Activated CD8-positive, alpha-beta T cell treated with anti-CD3 and anti-CD28 coated beads for 36 hours (primary cell): ENCODE results near the gene FOXP1. TPM values are rescaled to one million over a fixed set of nuclear protein-coding genes. Genes with fewer than 3 reads are reported as not detected.
A peak's percentile ranks its signal among the peaks of the same experiment; 100 is the strongest.

Source experiments
- ATAC-seq: fragments of 200-7000 bp; cut with Tn5 transposase; one replicate; pipeline ENCODE4 v1.10.0; 2021; ENCODE audit warnings: mild to moderate bottlenecking, moderate library complexity
- CTCF ChIA-PET: fragments of 350-600 bp; sonication (Branson Sonifier 250); formaldehyde crosslinking; loops from one replicate; lab custom pipeline; 2021; ENCODE audit warnings: antibody characterized with exemption; lab: Charles Lee
- POLR2A ChIA-PET: fragments of 350-600 bp; sonication (Branson Sonifier 250); formaldehyde crosslinking; loops from one replicate; lab custom pipeline; 2021; ENCODE audit warnings: antibody characterized with exemption; lab: Charles Lee
- DNase-seq: peaks from one replicate; pipeline ENCODE4 v3.0.0-alpha.2; 2020
- H3K27ac Mint-ChIP-seq: one replicate; pipeline ENCODE4 v1.8.0; 2021; ENCODE audit warnings: mild to moderate bottlenecking, mixed read lengths
- H3K27me3 Mint-ChIP-seq: one replicate; pipeline ENCODE4 v1.8.0; 2021; ENCODE audit warnings: mixed read lengths
- H3K36me3 Mint-ChIP-seq: one replicate; pipeline ENCODE4 v1.8.0; 2021; ENCODE audit warnings: low read depth, mixed read lengths
- H3K4me1 Mint-ChIP-seq: one replicate; pipeline ENCODE4 v1.8.0; 2021; ENCODE audit warnings: low read depth, mixed read lengths
- H3K4me3 Mint-ChIP-seq: one replicate; pipeline ENCODE4 v1.8.0; 2021; ENCODE audit warnings: mild to moderate bottlenecking, moderate library complexity, mixed read lengths
- H3K9me3 Mint-ChIP-seq: one replicate; pipeline ENCODE4 v1.8.0; 2021; ENCODE audit warnings: mixed read lengths
- CTCF ChIP-seq: fragments of 200-600 bp; IDR thresholded peaks from one replicate; pipeline ENCODE4 v1.8.0; 2022; ENCODE audit warnings: antibody characterized with exemption, mild to moderate bottlenecking
- intact Hi-C: fragments of 100-400 bp; cut with micrococcal nuclease; formaldehyde crosslinking; loops from one replicate; pipeline ENCODE4 v1.10.0; 2022
- total RNA-seq, 2 experiments: library from RNA; stranded (reverse); gene quantifications; one replicate each; pipeline ENCODE4 v1.2.3, GENCODE V29; 2021

FOXP1 gene
- total RNA-seq, 2 experiments from 2014 or later = 145 to 153 TPM

GRCh38 chr3:71276531-71276930 is 307.0 kb downstream of the FOXP1 start:
- Mint-ChIP-seq H3K27me3 (no peaks in the 10 kb centered on the region), H3K9me3 (no peaks in the 10 kb centered on the region), H3K27ac (no peak overlapping the region), H3K4me1 (peaks cover 54% of the 10 kb centered on the region), H3K4me3 (no peak overlapping the region), H3K36me3 (peaks cover 40% of the 10 kb centered on the region)
- ChIA-PET POLR2A (no interaction called here), CTCF (interaction anchor here (0.6 to 1.0 kb wide), 2 partner anchors 34 to 107 kb away, joined by 3 read pairs; no protein-coding TSS in a partner anchor)
- ATAC-seq (peak; percentile 42), DNase-seq (no peak)
- intact Hi-C loops = no loop called here
- no peak for TF ChIP-seq CTCF

- Mint-ChIP-seq H3K9me3 (no peaks in the 10 kb centered on the region), H3K4me1 (peaks cover 73% of the 10 kb centered on the region), H3K36me3 (peaks cover 40% of the 10 kb centered on the region), H3K27me3 (no peaks in the 10 kb centered on the region), H3K27ac (peak overlapping the region; percentile 60), H3K4me3 (no peak overlapping the region)
- intact Hi-C loops = no loop called here
- DNase-seq (no peak), ATAC-seq (no peak)
- POLR2A ChIA-PET = no interaction called here
- TF ChIP-seq CTCF = no peak
- CTCF ChIA-PET = no interaction called here
These were observed 310.1 kb downstream of the FOXP1 start for GRCh38 chr3:71273453-71273852.

- no peak for TF ChIP-seq CTCF
- POLR2A ChIA-PET = interaction anchor here (0.7 to 1.1 kb wide), 2 partner anchors 13 to 24 kb away, joined by 3 read pairs; no protein-coding TSS in a partner anchor
- H3K4me1 Mint-ChIP-seq = peaks cover 69% of the 10 kb centered on the region
These were observed 311.9 kb downstream of the FOXP1 start for GRCh38 chr3:71271596-71271995.

GRCh38 chr3:71269906-71270305 is 313.6 kb downstream of the FOXP1 start:
- ATAC-seq (peak; percentile 31), DNase-seq (peak; percentile 24)
- H3K27me3 Mint-ChIP-seq = no peaks in the 10 kb centered on the region
- peak overlapping the region; percentile 87 for H3K27ac Mint-ChIP-seq
- no peak for TF ChIP-seq CTCF
- H3K4me1 Mint-ChIP-seq = peaks cover 78% of the 10 kb centered on the region
- H3K9me3 Mint-ChIP-seq = no peaks in the 10 kb centered on the region
- intact Hi-C loops = no loop called here
- peak overlapping the region; percentile 55 for H3K4me3 Mint-ChIP-seq
- POLR2A ChIA-PET = interaction anchor here (2.4 kb wide), 1 partner anchor 30 kb away, joined by 7 read pairs; no protein-coding TSS in a partner anchor
- CTCF ChIA-PET = interaction anchor here (1.1 kb wide), 1 partner anchor 13 kb away, joined by 3 read pairs; no protein-coding TSS in a partner anchor
- peaks cover 45% of the 10 kb centered on the region for H3K36me3 Mint-ChIP-seq

More at GRCh38 chr3:71271596-71271995, 311.9 kb downstream of the FOXP1 start:
- DNase-seq = no peak
- no peaks in the 10 kb centered on the region for H3K9me3 Mint-ChIP-seq
- intact Hi-C loops = no loop called here
- H3K36me3 Mint-ChIP-seq = peaks cover 34% of the 10 kb centered on the region
- CTCF ChIA-PET = no interaction called here
- H3K27me3 Mint-ChIP-seq = no peaks in the 10 kb centered on the region
- H3K27ac Mint-ChIP-seq = peak overlapping the region; percentile 87
- no peak overlapping the region for H3K4me3 Mint-ChIP-seq
- no peak for ATAC-seq

GRCh38 chr3:71268462-71268999 is 315.0 kb downstream of the FOXP1 start:
- no peaks in the 10 kb centered on the region for H3K27me3 Mint-ChIP-seq
- no peak for ATAC-seq
- no peaks in the 10 kb centered on the region for H3K9me3 Mint-ChIP-seq
- peaks cover 51% of the 10 kb centered on the region for H3K36me3 Mint-ChIP-seq
- intact Hi-C loops = no loop called here
- ChIA-PET POLR2A (interaction anchor here (0.7 to 2.6 kb wide), 3 partner anchors 10 to 311 kb away, joined by 4 to 7 read pairs (median 6); no protein-coding TSS in a partner anchor), CTCF (interaction anchor here (1.0 to 1.2 kb wide), 3 partner anchors 10 to 19 kb away, joined by 3 read pairs; no protein-coding TSS in a partner anchor)
- peaks cover 78% of the 10 kb centered on the region for H3K4me1 Mint-ChIP-seq
- no peak overlapping the region for H3K4me3 Mint-ChIP-seq
- no peak for DNase-seq
- no peak overlapping the region for H3K27ac Mint-ChIP-seq
- TF ChIP-seq CTCF = no peak
